GDM1 (cell line): ENCODE data around the gene ATF6.

Source experiments
- DNase-seq: peaks from one replicate; lab custom pipeline; 2025; lab: John Stamatoyannopoulos, UW

The ATF6 gene

GRCh38 chr1:161970036-161970435 is 203.9 kb downstream of the ATF6 start:
- DNase-seq = no peak

GRCh38 chr1:161970633-161971032 is 204.5 kb downstream of the ATF6 start:
- DNase-seq = no peak

DNA sequence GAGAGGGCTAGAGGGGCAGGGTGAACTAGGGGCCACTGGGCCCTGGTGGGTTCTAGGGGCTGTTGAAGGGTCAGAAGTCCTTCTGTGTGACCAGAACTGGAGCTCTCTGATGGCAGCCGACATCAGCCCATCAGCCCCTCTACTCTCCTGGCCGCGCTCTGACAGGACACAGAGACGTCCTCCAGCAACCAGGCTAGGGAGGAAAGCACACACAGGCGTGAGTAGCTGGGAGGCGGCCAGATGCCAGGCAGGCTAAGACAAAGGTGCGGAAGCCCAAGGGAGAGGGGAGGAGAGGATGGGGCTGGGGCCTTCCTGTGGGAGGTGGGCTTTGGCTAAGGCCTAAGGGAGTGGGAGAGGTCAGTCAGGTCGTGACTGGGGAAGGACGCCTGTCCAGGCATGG is 206.7 kb downstream of the ATF6 start:
- DNase-seq = no peak

DNA sequence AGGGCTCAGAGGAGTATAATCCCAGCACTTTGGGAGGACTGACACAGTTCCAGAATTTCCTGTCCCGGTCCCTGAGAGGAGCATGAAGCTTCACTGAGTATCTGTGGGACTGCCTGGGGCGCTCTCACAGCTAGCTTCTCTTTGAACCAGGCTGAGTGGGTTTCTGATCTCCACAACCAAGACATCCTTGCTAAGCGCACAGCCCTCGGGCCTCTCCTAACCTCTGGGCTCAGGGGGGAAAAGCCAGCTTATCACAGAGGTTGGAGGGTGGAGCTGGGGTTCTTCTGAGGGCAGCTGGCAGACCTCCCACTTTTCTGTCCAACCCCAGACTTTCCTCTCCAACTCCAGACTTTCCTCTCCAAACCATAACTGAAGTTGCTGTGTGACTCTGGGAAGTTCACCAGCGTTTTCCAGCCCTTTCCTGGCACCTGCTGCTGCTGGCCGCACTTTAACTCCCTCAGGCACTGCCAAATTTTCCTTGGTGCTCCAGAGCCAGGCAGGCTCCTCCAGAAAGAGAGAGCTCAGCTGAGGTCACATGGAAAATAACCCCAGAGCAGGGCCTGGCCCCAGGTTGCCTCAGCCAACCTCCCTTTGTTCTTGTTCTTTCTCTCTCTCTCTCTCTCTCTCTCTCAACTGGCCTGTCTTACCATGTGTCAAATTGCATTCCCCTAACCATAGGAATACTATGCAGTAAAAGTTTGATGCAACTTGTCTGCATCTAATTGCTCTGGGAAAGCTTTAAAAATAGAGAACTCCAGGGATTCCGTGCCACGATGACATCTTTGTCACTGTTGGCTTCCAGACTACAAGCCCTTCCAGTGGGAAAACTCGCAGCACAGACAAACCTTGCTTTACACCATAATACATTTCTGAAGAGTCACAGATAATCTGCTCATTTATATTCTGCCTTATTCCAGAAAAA is 208.1 kb downstream of the ATF6 start:
- DNase-seq = no peak

DNA sequence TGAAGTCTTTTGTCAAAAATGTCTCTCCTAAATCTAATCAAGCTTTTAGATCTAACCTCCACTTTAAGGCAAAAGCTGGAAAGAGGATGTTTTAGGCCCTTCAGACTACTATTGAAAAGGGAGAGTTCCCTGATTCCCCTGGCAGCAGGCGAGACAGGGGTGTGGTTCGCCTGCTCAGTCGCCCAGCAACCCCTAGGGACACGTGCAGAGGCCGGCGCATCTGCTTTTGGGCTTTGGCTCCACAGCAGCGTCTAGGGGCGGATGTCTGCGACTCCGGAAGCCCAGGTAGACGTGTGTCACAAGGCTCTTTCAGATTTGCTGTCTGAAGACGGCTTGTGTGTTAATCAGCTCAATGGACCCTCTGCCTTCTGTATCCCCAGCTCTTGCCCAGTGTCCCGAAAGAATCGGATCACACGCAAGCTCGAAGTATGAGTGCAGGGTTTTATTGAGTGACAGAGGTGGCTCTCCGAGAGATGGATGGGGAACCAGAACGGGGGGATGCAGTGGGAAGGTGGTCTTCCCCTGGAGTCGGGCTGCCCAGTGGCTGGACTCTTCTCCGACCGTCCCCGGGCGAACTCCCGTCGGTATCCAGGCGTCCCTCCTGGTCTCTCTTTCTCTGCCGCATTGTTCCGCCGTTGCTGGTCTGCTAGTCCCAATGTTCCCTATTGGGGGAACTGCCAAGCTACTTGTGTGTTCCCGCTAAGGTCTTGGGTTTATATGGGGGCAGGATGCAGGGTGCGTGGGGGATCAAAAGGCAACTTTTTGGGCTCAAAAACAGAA is 212.1 kb downstream of the ATF6 start:
- DNase-seq = no peak

DNA sequence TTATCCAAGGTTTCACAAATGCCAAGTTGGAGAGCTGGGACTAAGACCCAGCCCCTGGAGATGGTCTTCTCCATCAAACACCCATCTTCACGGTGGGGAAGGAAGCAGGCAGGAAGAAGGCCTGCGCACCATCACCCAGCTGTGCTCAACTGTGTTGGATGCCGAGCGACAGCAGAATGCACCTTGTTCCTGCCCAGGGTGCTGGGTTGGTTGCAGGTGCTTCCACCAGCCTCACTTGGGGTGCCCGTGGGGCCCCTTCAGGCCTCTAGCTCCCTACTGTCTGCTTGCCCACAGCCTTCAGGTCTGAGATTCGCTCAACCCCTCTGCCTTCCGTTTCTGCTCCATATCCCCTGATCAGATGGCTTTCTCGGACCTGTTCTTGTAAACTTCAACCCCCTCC is 215.0 kb downstream of the ATF6 start:
- DNase-seq = no peak

- no peak for DNase-seq
Measured at GRCh38 chr1:161981735-161982506, 215.8 kb downstream of the ATF6 start.

GRCh38 chr1:161982507-161982895 is 216.4 kb downstream of the ATF6 start:
- no peak for DNase-seq

- no peak for DNase-seq
Measured at GRCh38 chr1:161982917-161983316, 216.8 kb downstream of the ATF6 start.

- no peak for DNase-seq
Measured at GRCh38 chr1:161983725-161984124, 217.6 kb downstream of the ATF6 start.

- DNase-seq = no peak
Measured at GRCh38 chr1:161985301-161985822, 219.2 kb downstream of the ATF6 start.

- DNase-seq = no peak
Measured at GRCh38 chr1:161986328-161986727, 220.2 kb downstream of the ATF6 start.

DNA sequence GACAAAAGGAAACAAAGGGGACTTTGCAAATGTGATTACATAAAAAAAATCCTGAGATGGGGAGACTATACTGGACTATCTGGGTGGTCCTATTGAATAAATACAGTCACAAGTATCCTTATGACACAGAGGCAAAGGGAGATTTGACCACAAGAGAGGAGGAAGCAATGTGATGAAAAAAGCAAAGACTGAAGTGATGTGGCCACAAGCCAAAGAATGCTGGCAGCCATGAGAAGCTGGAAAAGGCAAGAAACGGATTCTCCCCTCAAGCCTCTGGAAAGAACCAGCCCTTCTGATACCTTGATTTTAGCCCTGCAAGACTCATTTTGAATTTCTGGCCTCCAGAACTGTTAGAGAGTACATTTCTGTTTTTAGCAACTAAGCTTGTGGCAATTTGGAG is 221.2 kb downstream of the ATF6 start:
- DNase-seq = no peak

DNA sequence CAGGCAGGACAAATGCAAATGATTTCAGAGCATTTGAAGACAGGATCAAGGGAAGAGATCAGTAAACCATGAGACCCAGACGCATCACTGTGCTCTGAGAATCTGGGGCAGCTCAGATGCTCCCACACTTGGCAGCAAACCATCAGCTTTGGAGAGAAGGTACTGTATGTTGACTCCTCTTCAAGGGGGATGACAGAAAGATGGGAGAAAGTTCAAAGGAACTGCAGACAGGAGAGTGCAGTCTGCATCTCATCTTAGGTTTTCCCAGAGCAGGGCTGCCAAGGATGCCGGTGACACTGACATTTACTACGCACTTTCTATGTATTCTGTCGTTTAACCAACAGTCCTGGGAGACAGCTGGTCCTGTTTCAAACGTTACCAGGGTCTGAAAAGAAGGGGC is 221.8 kb downstream of the ATF6 start:
- no peak for DNase-seq

DNA sequence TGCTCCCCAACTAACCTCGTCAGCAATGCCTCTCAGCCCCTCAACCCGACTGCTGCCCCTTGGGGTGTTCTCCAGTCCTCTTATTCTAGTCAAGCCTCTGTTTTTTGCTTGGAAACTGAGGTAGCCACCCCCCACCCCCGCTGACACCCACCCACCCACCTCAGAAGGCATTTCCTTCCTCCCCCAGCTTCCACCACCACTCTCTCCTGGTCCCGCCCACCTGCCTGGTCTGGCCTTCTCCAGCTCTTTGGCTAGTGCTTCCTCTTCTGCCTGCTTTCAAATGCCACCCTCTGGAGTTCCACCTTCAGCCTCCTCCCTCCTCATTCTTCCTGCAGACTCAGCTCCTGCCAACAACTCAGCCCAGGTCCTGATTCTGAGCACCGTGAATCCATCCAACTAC is 222.3 kb downstream of the ATF6 start:
- DNase-seq = no peak

GRCh38 chr1:161989108-161989507 is 223.0 kb downstream of the ATF6 start:
- no peak for DNase-seq

DNA sequence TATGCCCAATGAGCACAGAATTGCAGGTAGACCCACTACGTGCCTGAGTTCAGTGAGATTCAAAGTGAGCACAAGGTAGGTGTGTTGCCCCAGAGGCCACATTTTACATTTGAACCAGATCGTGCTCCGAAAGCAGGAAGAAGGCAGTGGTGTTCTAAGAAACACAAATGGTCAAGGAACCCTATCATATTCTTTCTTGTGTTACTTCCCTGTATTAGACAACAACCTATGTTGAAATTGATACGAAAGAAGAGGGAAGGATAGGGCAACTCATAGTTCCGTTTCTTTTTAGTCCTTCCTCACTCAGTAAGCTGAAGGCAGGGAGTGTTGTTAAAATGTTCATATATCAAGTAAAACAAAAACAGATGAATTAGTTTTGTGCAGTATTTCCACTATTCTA is 223.7 kb downstream of the ATF6 start:
- DNase-seq = no peak

DNA sequence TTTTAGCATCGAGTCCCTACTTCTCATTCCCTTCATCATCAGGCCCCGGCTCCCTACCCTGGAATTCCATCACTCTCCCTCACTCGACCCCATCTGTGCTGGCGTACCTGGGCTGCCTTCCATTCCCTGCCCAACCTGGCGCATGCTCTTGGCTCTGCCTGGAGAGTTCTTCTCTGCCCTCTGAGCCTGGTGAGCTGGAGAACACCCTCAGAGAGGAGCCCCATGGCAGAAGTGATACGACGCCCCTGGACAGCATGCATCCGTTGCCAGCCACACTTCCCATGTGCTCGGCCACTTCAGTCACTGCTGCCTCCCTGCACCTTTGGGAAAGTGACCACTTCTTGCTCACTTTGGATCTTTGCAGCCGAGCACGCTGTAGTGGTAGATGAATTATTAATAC is 227.5 kb downstream of the ATF6 start:
- DNase-seq = no peak

DNA sequence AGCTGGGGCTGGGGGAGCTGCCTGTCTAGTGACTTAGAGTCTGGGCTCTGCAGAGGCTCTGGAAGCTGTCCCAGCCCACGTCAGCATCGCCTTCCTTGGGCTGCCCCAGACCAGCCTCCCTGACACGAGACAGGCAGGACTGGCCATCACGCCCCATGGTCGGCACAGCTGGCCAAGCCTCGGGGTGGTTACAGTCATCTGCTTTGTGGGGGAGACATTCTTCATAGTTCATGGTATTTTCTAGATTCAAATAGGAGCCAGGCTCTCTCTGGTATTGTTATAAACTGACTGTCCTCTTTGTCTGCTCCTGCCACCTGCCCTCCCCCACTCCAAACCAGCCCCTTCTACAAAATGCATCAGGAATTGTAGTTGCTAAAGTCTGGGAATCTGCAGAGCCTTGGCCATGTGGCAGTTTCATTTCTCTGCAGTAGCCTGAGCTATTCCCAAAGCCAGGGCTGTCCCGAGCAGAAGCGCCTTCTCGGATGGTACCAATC is 228.1 kb downstream of the ATF6 start:
- DNase-seq = no peak

- DNase-seq = no peak
Measured at GRCh38 chr1:161997152-161997551, 231.0 kb downstream of the ATF6 start.

GRCh38 chr1:161998811-161999210 is 232.7 kb downstream of the ATF6 start:
- no peak for DNase-seq
